ENCODE measurements around the gene SLC2A9.

The SLC2A9 gene

DNA sequence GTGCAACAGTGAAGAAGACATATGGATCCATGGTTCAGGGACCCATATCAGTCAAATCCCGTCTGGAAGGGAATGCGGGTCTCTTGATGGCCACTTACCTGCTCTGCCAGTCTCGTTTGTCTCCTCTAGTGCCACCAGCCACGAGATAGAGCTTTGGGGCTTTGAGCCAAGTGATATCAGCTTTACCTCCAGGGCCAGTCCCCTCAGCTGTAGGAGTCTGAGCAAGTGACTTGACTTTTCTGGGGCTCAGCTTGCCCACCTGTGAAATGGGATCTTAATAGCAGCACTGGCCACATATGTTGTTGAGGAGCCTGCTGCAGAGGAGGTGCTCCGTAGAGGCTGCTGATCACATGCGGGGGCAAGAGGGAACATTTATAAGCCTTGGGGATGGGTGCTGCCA is 1.2 kb downstream of the SLC2A9 start:
- TF ChIP-seq GATA2 (IDR thresholded peaks at IDR 0.05; ENCODE audit: low read depth, low read length) (no peak), GATA3 (IDR thresholded peaks at IDR 0.05; ENCODE audit: low read depth, low read length) (no peak)

DNA sequence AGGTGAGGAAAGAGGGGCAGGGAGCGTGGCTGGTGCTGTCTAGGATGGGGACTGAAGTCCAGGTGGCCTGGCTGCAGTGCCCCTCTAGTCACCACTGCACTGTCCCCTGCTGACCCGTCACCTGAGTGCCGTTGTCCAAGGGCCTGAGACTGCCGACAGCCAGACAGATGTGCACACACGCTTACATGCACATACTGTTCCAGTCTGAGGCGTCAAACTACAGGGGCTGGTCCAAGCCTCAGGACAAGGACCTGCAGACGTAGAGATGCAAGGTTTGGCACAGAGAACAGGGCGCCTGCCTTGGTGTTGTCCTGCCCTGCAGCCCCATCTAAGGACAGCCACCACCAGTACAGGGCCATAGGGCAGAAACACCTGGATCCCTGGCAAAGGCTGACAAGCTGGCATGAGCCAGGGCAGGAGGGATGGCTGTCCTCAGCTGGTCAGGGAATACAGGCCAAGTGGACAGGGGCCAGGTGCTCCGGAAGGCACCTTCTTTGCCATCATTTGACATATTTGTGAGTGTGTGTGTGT is 1.7 kb downstream of the SLC2A9 start:
- TF ChIP-seq GATA2 (IDR thresholded peaks at IDR 0.05; ENCODE audit: low read depth, low read length) (no peak), GATA3 (IDR thresholded peaks at IDR 0.05; ENCODE audit: low read depth, low read length) (no peak)

DNA sequence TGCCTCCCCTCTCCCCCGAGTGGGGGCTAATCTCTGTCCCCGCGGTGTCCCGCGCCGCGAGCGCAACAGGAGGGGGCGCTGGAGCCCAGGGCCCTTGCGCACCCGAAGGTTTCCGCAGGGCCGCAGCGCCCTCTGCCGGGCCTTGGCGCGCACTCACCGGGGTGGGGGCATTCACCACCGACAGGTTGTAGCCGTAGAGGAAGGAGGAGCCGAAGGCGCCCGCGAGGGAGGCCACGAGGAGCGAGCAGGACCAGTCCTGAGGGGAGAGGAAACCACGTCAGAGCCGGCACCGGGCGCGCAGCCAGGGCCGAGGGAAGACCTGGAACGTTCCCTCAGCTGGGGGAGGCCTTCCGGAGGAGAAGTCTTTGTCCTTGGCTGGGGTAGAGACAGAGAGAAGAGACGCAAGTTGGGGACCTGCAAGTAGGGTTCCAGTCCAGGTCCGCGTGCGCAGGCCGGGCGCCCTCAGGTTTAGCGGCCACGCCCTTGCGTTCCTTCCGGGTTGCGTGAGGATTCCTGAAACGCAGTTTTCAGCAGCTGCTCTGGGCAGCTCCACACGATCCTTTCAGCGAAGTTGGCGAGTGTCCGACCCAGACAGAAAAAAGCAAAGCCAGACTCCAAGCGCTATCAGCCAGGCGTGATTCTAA is 2.4 kb downstream of the SLC2A9 start:
- TF ChIP-seq GATA2 (IDR thresholded peaks at IDR 0.05; ENCODE audit: low read depth, low read length): no peak
- no peak for TF ChIP-seq GATA3 (IDR thresholded peaks at IDR 0.05; ENCODE audit: low read depth, low read length)

- no peak for TF ChIP-seq GATA3 (IDR thresholded peaks at IDR 0.05; ENCODE audit: low read depth, low read length)
- TF ChIP-seq GATA2 (IDR thresholded peaks at IDR 0.05; ENCODE audit: low read depth, low read length): no peak
Observed at GRCh38 chr4:10017037-10017893, 4.0 kb downstream of the SLC2A9 start.

DNA sequence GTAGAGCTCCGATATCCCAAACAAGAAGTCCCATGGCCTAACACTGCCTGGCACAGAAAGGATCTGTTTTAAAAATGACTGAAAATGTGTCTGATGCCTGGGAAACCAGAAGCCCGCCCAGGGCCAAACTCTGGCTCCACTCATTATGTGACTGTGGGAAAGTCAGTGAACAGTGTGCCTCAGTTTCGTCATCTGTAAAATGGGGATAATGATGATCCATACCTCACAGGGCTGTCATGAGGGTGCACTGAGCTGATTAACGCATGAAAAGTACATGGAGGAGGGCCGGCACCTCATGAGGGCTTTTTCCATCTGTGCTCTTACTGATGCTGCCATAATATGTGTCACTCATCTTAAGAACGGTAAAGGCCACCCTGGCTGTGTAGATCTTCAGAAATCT is 5.1 kb downstream of the SLC2A9 start:
- TF ChIP-seq GATA2 (IDR thresholded peaks at IDR 0.05; ENCODE audit: low read depth, low read length) (no peak), GATA3 (IDR thresholded peaks at IDR 0.05; ENCODE audit: low read depth, low read length) (no peak)

- no peak for TF ChIP-seq GATA2 (IDR thresholded peaks at IDR 0.05; ENCODE audit: low read depth, low read length)
Observed at GRCh38 chr4:10015140-10015753, 6.0 kb downstream of the SLC2A9 start.

DNA sequence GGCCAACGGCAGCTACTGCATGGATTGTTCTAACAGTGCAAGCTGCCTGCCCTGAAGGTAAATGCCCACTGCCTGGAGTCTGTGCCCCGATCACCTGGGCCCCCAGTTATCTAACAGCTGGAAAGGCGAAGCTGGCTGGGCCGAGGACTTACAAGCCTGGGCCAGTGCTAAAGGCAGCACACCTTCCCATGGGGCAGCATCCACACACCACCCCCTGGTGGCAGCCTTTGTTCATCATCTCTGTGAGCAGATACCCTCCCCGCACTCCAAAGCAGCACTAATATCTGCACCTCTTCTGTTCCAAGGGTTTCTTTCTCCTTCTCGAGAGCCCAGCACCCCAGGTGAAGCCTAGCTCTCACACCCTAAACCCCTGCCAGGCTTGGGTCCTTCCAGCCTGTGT is 7.6 kb downstream of the SLC2A9 start:
- TF ChIP-seq GATA3 (IDR thresholded peaks at IDR 0.05; ENCODE audit: low read depth, low read length) (no peak), GATA2 (IDR thresholded peaks at IDR 0.05; ENCODE audit: low read depth, low read length) (no peak)

DNA sequence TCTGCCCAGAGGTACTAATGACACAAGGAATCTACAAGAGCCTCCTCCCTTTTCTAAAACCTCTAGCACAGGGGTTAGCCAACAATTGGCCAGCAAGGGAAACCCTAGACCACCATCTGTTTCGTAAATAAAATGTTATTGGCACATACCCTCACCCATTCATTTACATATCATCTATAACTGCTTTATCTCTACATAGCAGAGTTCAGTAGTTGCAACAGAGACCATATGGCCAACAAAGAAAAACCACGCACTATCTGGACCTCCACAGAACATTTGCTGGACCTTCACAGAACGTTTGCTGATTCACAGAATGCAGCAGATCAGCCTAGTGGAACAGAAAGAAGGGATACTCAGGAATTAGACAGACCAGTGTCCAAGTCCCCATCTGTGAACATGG is 9.4 kb downstream of the SLC2A9 start:
- TF ChIP-seq GATA2 (IDR thresholded peaks at IDR 0.05; ENCODE audit: low read depth, low read length) (no peak), GATA3 (IDR thresholded peaks at IDR 0.05; ENCODE audit: low read depth, low read length) (no peak)

GRCh38 chr4:10011277-10011676 is 10.0 kb downstream of the SLC2A9 start:
- TF ChIP-seq GATA2 (IDR thresholded peaks at IDR 0.05; ENCODE audit: low read depth, low read length) (no peak), GATA3 (IDR thresholded peaks at IDR 0.05; ENCODE audit: low read depth, low read length) (no peak)

- TF ChIP-seq GATA2 (IDR thresholded peaks at IDR 0.05; ENCODE audit: low read depth, low read length): no peak
Observed at GRCh38 chr4:10009861-10010500, 11.3 kb downstream of the SLC2A9 start.

DNA sequence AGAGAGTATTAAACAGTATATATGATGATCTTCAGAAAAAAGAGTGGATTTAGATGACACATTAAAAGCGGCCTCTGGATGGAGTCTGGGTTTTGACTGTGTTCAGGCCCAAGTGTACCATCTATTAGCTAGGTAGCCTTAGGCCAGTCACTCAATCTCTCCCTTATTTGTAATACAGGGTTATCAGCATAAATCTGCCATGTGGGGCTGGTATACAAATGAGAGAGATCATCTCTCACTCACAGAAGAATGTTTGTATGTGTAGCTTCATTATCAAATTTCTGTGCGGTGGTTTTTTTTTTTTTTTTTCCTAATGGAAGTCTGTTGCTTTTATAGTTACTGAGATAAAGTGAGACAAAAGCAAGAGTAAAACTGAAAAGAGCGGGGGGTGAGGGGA is 12.7 kb downstream of the SLC2A9 start:
- peak; percentile 59; the same call in 1 of the 2 replicates for TF ChIP-seq GATA2 (IDR thresholded peaks at IDR 0.05; ENCODE audit: low read depth, low read length)
- peak; percentile 77 for TF ChIP-seq GATA3 (IDR thresholded peaks at IDR 0.05; ENCODE audit: low read depth, low read length)

DNA sequence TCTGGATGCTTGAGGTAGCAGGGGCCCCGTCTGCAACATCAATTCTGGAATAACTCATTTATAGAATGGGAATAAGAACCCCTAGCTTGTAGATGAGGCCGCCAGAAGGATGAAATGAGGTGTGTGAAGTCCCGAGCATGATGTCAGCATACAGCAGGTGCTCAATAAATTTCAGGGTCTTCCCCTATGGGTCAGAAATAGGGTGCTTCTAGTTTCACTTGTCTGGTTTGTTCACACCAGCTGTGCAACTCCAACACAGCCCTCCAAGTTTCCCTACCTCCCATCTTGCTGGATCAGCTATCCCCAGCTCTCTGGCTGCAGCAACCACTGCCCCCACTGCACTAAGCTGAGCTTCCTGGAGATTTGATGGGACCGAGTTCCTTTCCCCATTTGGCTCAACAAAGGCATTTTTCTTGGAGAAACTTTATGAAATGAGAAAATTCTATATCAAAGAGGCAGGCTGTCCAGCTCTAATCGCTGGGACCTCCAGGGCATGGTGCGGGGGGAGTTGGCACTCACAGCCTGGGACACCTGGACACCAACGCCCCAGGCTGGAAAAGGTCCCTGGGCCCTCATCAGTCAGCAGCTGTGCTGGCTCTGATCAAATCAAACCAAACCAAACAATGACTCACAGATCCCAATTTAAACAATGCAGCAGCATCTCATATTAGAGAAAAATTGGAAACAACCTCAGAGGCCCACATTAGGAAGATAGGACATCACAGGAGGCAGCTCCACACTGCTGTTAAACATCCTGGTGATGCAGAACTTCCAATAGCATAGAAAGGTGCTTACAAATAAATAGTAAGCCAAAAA is 13.3 kb downstream of the SLC2A9 start:
- TF ChIP-seq GATA2 (IDR thresholded peaks at IDR 0.05; ENCODE audit: low read depth, low read length): peak; percentile 45
- no peak for TF ChIP-seq GATA3 (IDR thresholded peaks at IDR 0.05; ENCODE audit: low read depth, low read length)

DNA sequence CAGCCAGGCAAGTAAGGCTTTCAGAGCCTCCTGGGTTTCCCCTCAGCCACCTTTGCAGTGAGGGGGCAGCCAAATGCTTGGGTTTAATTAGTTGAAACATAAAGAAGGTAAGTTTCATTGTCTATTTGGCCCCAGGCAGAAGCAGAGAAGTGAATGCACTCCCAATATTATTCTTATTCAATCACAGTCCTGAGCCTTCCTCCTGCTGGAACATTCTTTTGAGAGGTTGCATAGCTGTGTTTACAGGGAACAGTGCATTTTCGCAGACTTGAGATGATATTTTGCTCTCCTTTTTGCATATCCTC is 13.9 kb downstream of the SLC2A9 start:
- no peak for TF ChIP-seq GATA3 (IDR thresholded peaks at IDR 0.05; ENCODE audit: low read depth, low read length)
- no peak for TF ChIP-seq GATA2 (IDR thresholded peaks at IDR 0.05; ENCODE audit: low read depth, low read length)

Data from SH-SY5Y (cell line).